GM12878 (cell line): ENCODE measurements around the gene PPFIBP1. TPM values are rescaled to one million over a fixed set of nuclear protein-coding genes. Genes with fewer than 3 reads are reported as not detected.

Source experiments
- ATAC-seq: fragments of 200-7000 bp; cut with Tn5 transposase; 3 replicates; pipeline ENCODE4 v1.9.1; 2020; ENCODE audit warnings: mild to moderate bottlenecking, moderate library complexity
- BruUV-seq: library from RNA; stranded (reverse); fragments of 400-500 nt; replicated peaks from 2 replicates; lab custom pipeline; 2021; lab: Mats Ljungman, UMichigan
- CTCF ChIA-PET: fragments of 300-600 bp; sonication (Branson Sonifier 250); formaldehyde crosslinking; extraction: SDS; loops from one replicate; lab custom pipeline; 2021; ENCODE audit warnings: inconsistent platforms; lab: Yijun Ruan, JAX
- POLR2A ChIA-PET: fragments of 350-600 bp; formaldehyde crosslinking; extraction: SDS; loops from one replicate; lab custom pipeline; 2021; ENCODE audit warnings: inconsistent platforms; lab: Charles Lee
- RAD21 ChIA-PET: fragments of 300-600 bp; sonication (Branson Sonifier 250); formaldehyde crosslinking; loops from one replicate; lab custom pipeline; 2023; ENCODE audit warnings: antibody characterized with exemption; ENCODE audit not compliant: unreplicated experiment; lab: Charles Lee
- SMC1A ChIA-PET: fragments of 300-600 bp; sonication (Branson Sonifier 250); formaldehyde crosslinking; loops from one replicate; lab custom pipeline; 2023; ENCODE audit not compliant: unreplicated experiment, uncharacterized antibody; lab: Charles Lee
- DNase-seq: peaks from one replicate; pipeline ENCODE4 v3.0.0-alpha.2; 2011; ENCODE audit warnings: low read depth, low spot score
- FAIRE-seq: peaks from 3 replicates; lab custom pipeline; 2011; peaks lifted over from hg19 to GRCh38; lab: Jason Lieb, UNC
- H2AFZ ChIP-seq: 2 replicates; pipeline ENCODE4 v1.6.0; 2011; ENCODE audit warnings: low read depth, low read length, control low read depth; ENCODE audit not compliant: control insufficient read depth
- H3K27ac ChIP-seq: 2 replicates; pipeline ENCODE4 v1.5.1; 2011; ENCODE audit warnings: control low read depth; ENCODE audit not compliant: control insufficient read depth, insufficient read depth
- H3K27me3 ChIP-seq, 2 experiments: replicated peaks in 1 of 2; 2 replicates each; pipeline versions ENCODE4 v1.6.0 to v1.6.1; 2011; ENCODE audit warnings: low read length in 1 of 2; ENCODE audit not compliant: control insufficient read depth in 2 of 2, insufficient read depth in 2 of 2
- H3K36me3 ChIP-seq, 2 experiments: 2 replicates each; pipeline ENCODE4 v1.5.1; 2011; ENCODE audit warnings: low read length in 1 of 2; ENCODE audit not compliant: control insufficient read depth in 2 of 2, insufficient read depth in 2 of 2
- H3K4me1 ChIP-seq: 2 replicates; pipeline ENCODE4 v1.6.1; 2011; ENCODE audit warnings: mild to moderate bottlenecking, low read length, moderate library complexity, mixed read lengths; ENCODE audit not compliant: control insufficient read depth, insufficient read depth
- H3K4me2 ChIP-seq: 2 replicates; pipeline ENCODE4 v1.6.0; 2011; ENCODE audit warnings: control low read depth; ENCODE audit not compliant: control insufficient read depth, insufficient read depth
- H3K4me3 ChIP-seq: fragments of 200-600 bp; sonication (generic); 2 replicates; pipeline ENCODE4 v1.5.1; 2016
- H3K79me2 ChIP-seq: 2 replicates; pipeline ENCODE4 v1.6.0; 2011; ENCODE audit warnings: low read length; ENCODE audit not compliant: control insufficient read depth, insufficient read depth
- H3K9ac ChIP-seq: 2 replicates; pipeline ENCODE4 v1.8.0; 2011; ENCODE audit warnings: low read length, control low read depth, mixed read lengths; ENCODE audit not compliant: control insufficient read depth, insufficient read depth
- H3K9me3 ChIP-seq: replicated peaks from 3 replicates; pipeline ENCODE4 v1.5.1; 2011; ENCODE audit warnings: mild to moderate bottlenecking, low read length; ENCODE audit not compliant: control insufficient read depth, insufficient read depth
- H4K20me1 ChIP-seq: 2 replicates; pipeline ENCODE4 v1.6.0; 2011; ENCODE audit not compliant: control insufficient read depth, insufficient read depth
- CREB1 ChIP-seq: IDR thresholded peaks from 2 replicates; pipeline ENCODE4 v1.6.1; 2012; ENCODE audit warnings: low read depth, mild to moderate bottlenecking, inconsistent platforms
- EP300 ChIP-seq, 2 experiments: fragments of 150-350 bp in 1 of 2; IDR thresholded peaks; 2 replicates each; pipeline ENCODE4 v1.6.1; 2011 to 2012; ENCODE audit warnings: low read depth in 2 of 2, low read length in 2 of 2, borderline replicate concordance in 1 of 2, improper control_type of control experiment in 1 of 2, inconsistent platforms in 1 of 2; ENCODE audit not compliant: control insufficient read depth in 1 of 2
- GABPA ChIP-seq: IDR thresholded peaks from 2 replicates; pipeline ENCODE4 v1.6.1; 2014; ENCODE audit warnings: antibody characterized with exemption, low read depth, mild to moderate bottlenecking, inconsistent platforms
- NRF1 ChIP-seq: conservative IDR thresholded peaks from 2 replicates; pipeline ENCODE4 v1.6.1; 2011; ENCODE audit warnings: mild to moderate bottlenecking, low read depth, low read length, improper control_type of control experiment
- SMAD1 ChIP-seq: fragments of 450-650 bp; IDR thresholded peaks from 2 replicates; pipeline ENCODE4 v1.6.1; 2018; ENCODE audit warnings: mild to moderate bottlenecking, low read depth; ENCODE audit not compliant: partially characterized antibody
- SUZ12 ChIP-seq: fragments of 200-600 bp; sonication (generic); IDR thresholded peaks from one replicate; pipeline ENCODE4 v1.6.1; 2018; ENCODE audit warnings: antibody characterized with exemption, mild to moderate bottlenecking; ENCODE audit not compliant: unreplicated experiment
- TCF3 ChIP-seq: IDR thresholded peaks from 2 replicates; pipeline ENCODE4 v1.6.1; 2012; ENCODE audit warnings: low read depth, mild to moderate bottlenecking, low read length, borderline replicate concordance; ENCODE audit not compliant: insufficient read depth
- ZSCAN29 ChIP-seq: fragments of 450-650 bp; IDR thresholded peaks from 2 replicates; pipeline ENCODE4 v1.6.1; 2017; ENCODE audit warnings: mild to moderate bottlenecking, moderate library complexity
- WGBS: methylation state at CpG from one replicate; pipeline ENCODE4 v1.1.6; 2016; ENCODE audit warnings: low lambda C conversion rate; ENCODE audit not compliant: insufficient replicate concordance, insufficient coverage; ENCODE audit errors: missing lambda C conversion rate; 5-methylcytosine and 5-hydroxymethylcytosine counted together
- in situ Hi-C: fragments of 300-500 bp; cut with MboI; formaldehyde crosslinking; loops from 9 replicates; pipeline ENCODE4 v1.14.3; 2018; ENCODE audit warnings: mixed read lengths
- intact Hi-C: fragments of 100-400 bp; cut with micrococcal nuclease; formaldehyde crosslinking; loops from one replicate; pipeline ENCODE4 v1.14.2; 2022; ENCODE audit not compliant: unreplicated experiment
- polyA plus RNA-seq, 11 experiments: library from polyadenylated mRNA; depleted of rRNA in 4 of 11; unstranded in 6 of 11; stranded (reverse) in 5 of 11; fragments of >200 nt; fragmentation: Nextera tagmentation in 4 of 11; fragmentation: Illumina TruSeq in 1 of 11; extraction: Ambion mirVana in 4 of 11; extraction: Trizol in 1 of 11; gene quantifications; 1 replicate in 1 of 11; 2 replicates in 10 of 11; pipeline versions ENCODE4 v1.2.1 to v1.2.3, GENCODE V29; 2011 to 2016; ENCODE audit warnings: inconsistent platforms in 2 of 11, missing spikeins in 2 of 11, low read depth in 1 of 11
- total RNA-seq, 4 experiments: library from RNA; depleted of rRNA in 3 of 4; stranded (reverse); fragments of >200 nt in 3 of 4; fragmentation: Illumina TruSeq in 1 of 4; extraction: Trizol in 1 of 4; gene quantifications; 2 replicates each; pipeline versions ENCODE4 v1.2.1 to v1.2.3, GENCODE V29; 2013 to 2021
- TF ChIP-seq, protein P1 (sequence below): IDR thresholded peaks from 2 replicates; pipeline ENCODE4 v1.6.1; 2012; ENCODE audit warnings: low read depth, low read length, improper control_type of control experiment
- TF ChIP-seq, protein P2 (sequence below): fragments of 450-650 bp; IDR thresholded peaks from 2 replicates; pipeline ENCODE4 v1.6.1; 2016; ENCODE audit warnings: mild to moderate bottlenecking
- TF ChIP-seq, protein P3 (sequence below): fragments of 450-650 bp; IDR thresholded peaks from 2 replicates; pipeline ENCODE4 v1.6.1; 2017; ENCODE audit warnings: mild to moderate bottlenecking, moderate library complexity

Gene PPFIBP1
- total and polyA plus RNA-seq, 10 of the 15 experiments (the other 5 are each of a cell fraction or from before 2014, with no cell fraction given): 0.47 to 7.8 (median 3.6) TPM

DNA sequence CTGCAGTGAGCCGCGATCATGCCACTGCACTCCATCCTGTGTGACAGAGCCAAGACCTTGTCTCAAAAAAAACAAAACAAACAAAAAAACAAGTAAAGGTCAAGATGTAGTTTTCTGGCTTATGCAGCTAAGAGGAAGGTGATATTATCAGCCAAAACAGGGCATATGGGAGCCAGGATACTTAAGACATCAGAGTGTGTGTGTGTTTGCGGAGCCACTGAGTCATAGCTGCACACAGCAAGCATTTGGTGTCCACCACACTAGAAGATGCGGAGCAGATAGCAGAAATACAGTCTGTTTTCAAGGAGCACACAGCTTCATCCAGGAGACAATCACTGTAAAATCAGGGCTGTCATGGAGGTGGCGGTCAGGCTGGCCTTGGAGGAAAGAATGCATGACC is 99.6 kb downstream of the PPFIBP1 start:
- Histone ChIP-seq H3K9ac (no peak overlapping the region), H3K27ac (no peak overlapping the region), H2AFZ (no peak overlapping the region), H3K4me1 (peaks cover 8% of the 10 kb centered on the region), H3K36me3 (no peaks in the 10 kb centered on the region), H3K4me2 (no peak overlapping the region), H3K79me2 (no peaks in the 10 kb centered on the region), H4K20me1 (no peaks in the 10 kb centered on the region), H3K27me3 (no peaks in the 10 kb centered on the region), H3K4me3 (no peak overlapping the region), H3K9me3 (no peaks in the 10 kb centered on the region)
- RAD21 ChIA-PET: interaction anchor here (0.5 kb wide), 1 partner anchor 196 kb away, joined by 3 read pairs; no protein-coding TSS in a partner anchor
- SMC1A ChIA-PET: no interaction called here
- in situ Hi-C loops: no loop called here
- 78% methylated on average over 5 of the region's 5 CpGs for WGBS
- ATAC-seq (no peak), DNase-seq (no peak), FAIRE-seq (no peak)
- intact Hi-C loops: no loop called here
- CTCF ChIA-PET: no interaction called here
- no peak for TF ChIP-seq NRF1
- TF ChIP-seq TCF3: no peak
- no peak for TF ChIP-seq CREB1
- no peak for TF ChIP-seq SMAD1
- TF ChIP-seq, protein P1, sequence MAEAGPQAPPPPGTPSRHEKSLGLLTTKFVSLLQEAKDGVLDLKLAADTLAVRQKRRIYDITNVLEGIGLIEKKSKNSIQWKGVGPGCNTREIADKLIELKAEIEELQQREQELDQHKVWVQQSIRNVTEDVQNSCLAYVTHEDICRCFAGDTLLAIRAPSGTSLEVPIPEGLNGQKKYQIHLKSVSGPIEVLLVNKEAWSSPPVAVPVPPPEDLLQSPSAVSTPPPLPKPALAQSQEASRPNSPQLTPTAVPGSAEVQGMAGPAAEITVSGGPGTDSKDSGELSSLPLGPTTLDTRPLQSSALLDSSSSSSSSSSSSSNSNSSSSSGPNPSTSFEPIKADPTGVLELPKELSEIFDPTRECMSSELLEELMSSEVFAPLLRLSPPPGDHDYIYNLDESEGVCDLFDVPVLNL: no peak
- TF ChIP-seq SUZ12: no peak
- no peak for TF ChIP-seq GABPA
- TF ChIP-seq, protein P2, sequence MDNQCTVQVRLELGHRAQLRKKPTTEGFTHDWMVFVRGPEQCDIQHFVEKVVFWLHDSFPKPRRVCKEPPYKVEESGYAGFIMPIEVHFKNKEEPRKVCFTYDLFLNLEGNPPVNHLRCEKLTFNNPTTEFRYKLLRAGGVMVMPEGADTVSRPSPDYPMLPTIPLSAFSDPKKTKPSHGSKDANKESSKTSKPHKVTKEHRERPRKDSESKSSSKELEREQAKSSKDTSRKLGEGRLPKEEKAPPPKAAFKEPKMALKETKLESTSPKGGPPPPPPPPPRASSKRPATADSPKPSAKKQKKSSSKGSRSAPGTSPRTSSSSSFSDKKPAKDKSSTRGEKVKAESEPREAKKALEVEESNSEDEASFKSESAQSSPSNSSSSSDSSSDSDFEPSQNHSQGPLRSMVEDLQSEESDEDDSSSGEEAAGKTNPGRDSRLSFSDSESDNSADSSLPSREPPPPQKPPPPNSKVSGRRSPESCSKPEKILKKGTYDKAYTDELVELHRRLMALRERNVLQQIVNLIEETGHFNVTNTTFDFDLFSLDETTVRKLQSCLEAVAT: no peak
- TF ChIP-seq, protein P3, sequence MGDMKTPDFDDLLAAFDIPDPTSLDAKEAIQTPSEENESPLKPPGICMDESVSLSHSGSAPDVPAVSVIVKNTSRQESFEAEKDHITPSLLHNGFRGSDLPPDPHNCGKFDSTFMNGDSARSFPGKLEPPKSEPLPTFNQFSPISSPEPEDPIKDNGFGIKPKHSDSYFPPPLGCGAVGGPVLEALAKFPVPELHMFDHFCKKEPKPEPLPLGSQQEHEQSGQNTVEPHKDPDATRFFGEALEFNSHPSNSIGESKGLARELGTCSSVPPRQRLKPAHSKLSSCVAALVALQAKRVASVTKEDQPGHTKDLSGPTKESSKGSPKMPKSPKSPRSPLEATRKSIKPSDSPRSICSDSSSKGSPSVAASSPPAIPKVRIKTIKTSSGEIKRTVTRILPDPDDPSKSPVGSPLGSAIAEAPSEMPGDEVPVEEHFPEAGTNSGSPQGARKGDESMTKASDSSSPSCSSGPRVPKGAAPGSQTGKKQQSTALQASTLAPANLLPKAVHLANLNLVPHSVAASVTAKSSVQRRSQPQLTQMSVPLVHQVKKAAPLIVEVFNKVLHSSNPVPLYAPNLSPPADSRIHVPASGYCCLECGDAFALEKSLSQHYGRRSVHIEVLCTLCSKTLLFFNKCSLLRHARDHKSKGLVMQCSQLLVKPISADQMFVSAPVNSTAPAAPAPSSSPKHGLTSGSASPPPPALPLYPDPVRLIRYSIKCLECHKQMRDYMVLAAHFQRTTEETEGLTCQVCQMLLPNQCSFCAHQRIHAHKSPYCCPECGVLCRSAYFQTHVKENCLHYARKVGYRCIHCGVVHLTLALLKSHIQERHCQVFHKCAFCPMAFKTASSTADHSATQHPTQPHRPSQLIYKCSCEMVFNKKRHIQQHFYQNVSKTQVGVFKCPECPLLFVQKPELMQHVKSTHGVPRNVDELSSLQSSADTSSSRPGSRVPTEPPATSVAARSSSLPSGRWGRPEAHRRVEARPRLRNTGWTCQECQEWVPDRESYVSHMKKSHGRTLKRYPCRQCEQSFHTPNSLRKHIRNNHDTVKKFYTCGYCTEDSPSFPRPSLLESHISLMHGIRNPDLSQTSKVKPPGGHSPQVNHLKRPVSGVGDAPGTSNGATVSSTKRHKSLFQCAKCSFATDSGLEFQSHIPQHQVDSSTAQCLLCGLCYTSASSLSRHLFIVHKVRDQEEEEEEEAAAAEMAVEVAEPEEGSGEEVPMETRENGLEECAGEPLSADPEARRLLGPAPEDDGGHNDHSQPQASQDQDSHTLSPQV: no peak
- TF ChIP-seq ZSCAN29: no peak
- no peak for TF ChIP-seq EP300 (IDR thresholded peaks at IDR 0.05; ENCODE audit: borderline replicate concordance in 1 of 2, control insufficient read depth in 1 of 2, low read depth in 2 of 2, low read length in 2 of 2)
- POLR2A ChIA-PET: no interaction called here
- no TSS peak for BruUV-seq
